Measurements from ENCODE around the gene CYB561. TPM values are rescaled to one million over a fixed set of nuclear protein-coding genes. Genes with fewer than 3 reads are reported as not detected.

Gene CYB561
- total and polyA plus RNA-seq, 9 of the 15 experiments (the other 6 are each of a cell fraction or from before 2014, with no cell fraction given) = 4.0 to 30.8 (median 17.4) TPM

- TF ChIP-seq BCLAF1 (IDR thresholded peaks at IDR 0.05; ENCODE audit: borderline replicate concordance in 1 of 2, control insufficient read depth in 1 of 2, low read depth in 2 of 2, low read length in 1 of 2) (no peak), RBM25 (IDR thresholded peaks at IDR 0.05; ENCODE audit: low read depth, low read length, severe bottlenecking) (no peak), SRF (CRISPR knock-in tag; IDR thresholded peaks at IDR 0.05) (0 out of 4 replicates have a peak, but pooled peaks of 1 of the 2 experiments have one; percentile 13), XRCC4 (IDR thresholded peaks at IDR 0.05; ENCODE audit: extremely low read depth, insufficient read depth, insufficient read length) (no peak), PTBP1 (IDR thresholded peaks at IDR 0.05; ENCODE audit: low read depth, low read length) (no peak), MTA2 (IDR thresholded peaks at IDR 0.05; ENCODE audit: low read depth) (no peak), PHB2 (IDR thresholded peaks at IDR 0.05; ENCODE audit: low read depth) (no peak), ATF3 (IDR thresholded peaks at IDR 0.05) (no peak), ATF3 (CRISPR knock-in tag; conservative IDR thresholded peaks at IDR 0.05) (no peak), ZNF445 (CRISPR knock-in tag; IDR thresholded peaks at IDR 0.05; ENCODE audit: low read depth) (no peak), ZNF644 (tag; IDR thresholded peaks at IDR 0.05; ENCODE audit: low read depth) (no peak), JUND (IDR thresholded peaks at IDR 0.05; ENCODE audit: borderline replicate concordance, low read depth, low read length) (peak; percentile 49; the same call in 1 of the 2 replicates), JUND (tag; IDR thresholded peaks at IDR 0.05; ENCODE audit: borderline replicate concordance, low read depth, low read length) (no peak), EP300 (IDR thresholded peaks at IDR 0.05; ENCODE audit: low read length) (0 out of 2 replicates have a peak, but pooled peaks have one; percentile 13), HDAC6 (IDR thresholded peaks at IDR 0.05; ENCODE audit: low read depth, low read length) (no peak), HDGF (IDR thresholded peaks at IDR 0.05) (0 out of 2 replicates have a peak, but pooled peaks have one; percentile 52), TEAD1 (CRISPR knock-in tag; IDR thresholded peaks at IDR 0.05) (0 out of 4 replicates have a peak, but pooled peaks of 1 of the 2 experiments have one; percentile 25), ZBTB11 (CRISPR knock-in tag; IDR thresholded peaks at IDR 0.05) (no peak), FOXJ2 (tag; IDR thresholded peaks at IDR 0.05) (no peak), ARHGAP35 (IDR thresholded peaks at IDR 0.05; ENCODE audit: partially characterized antibody) (no peak)
Measured at GRCh38 chr17:63425483-63425882, 20.6 kb downstream of the CYB561 start (continued).
